ENCODE measurements around the gene MAPK7. TPM values are rescaled to one million over a fixed set of nuclear protein-coding genes. Genes with fewer than 3 reads are reported as not detected.

Gene MAPK7
- total RNA-seq, 2 experiments from 2014 or later: 8.1 to 19.3 TPM

GRCh38 chr17:19383681-19384470 lies 5.6 kb downstream of the MAPK7 start:
- BruUV-seq (replicated peaks): no TSS peak
- no peak overlapping the region for H2AFZ ChIP-seq (ENCODE audit: low read length)
- TF ChIP-seq EZH2phosphoT487 (IDR thresholded peaks at IDR 0.05; ENCODE audit: borderline replicate concordance, low read depth, low read length) (no peak), CTCF (conservative IDR thresholded peaks at IDR 0.05; ENCODE audit: low read length) (no peak)
- H3K4me3 ChIP-seq (ENCODE audit: low read depth, low read length, poor library complexity, severe bottlenecking): no peak overlapping the region
- H4K20me1 ChIP-seq (ENCODE audit: insufficient read depth, low read length): no peaks in the 10 kb centered on the region
- no peak for DNase-seq (ENCODE audit: low spot score)
- H3K36me3 ChIP-seq (ENCODE audit: insufficient read depth, low read length): peaks cover 33% of the 10 kb centered on the region; the same call in 1 of the 2 replicates
- H3K4me1 ChIP-seq (ENCODE audit: insufficient read depth, low read length, poor library complexity, severe bottlenecking): peaks cover 15% of the 10 kb centered on the region
- no peaks in the 10 kb centered on the region for H3K9me2 ChIP-seq (ENCODE audit: insufficient read depth, low read length)
- no peak overlapping the region for H3K27ac ChIP-seq (ENCODE audit: low read depth, low read length, poor library complexity, severe bottlenecking)
- no peaks in the 10 kb centered on the region for H3K9me3 ChIP-seq (ENCODE audit: low read length)
- POLR2A ChIA-PET: no interaction called here
- CTCF ChIA-PET (ENCODE audit: unreplicated experiment): interaction anchor here (0.6 kb wide), 1 partner anchor 385 kb away, joined by 3 read pairs; no protein-coding TSS in a partner anchor
- no peaks in the 10 kb centered on the region for H3K79me2 ChIP-seq (ENCODE audit: insufficient read depth, low read depth, low read length)
- intact Hi-C loops (cut with micrococcal nuclease; ENCODE audit: unreplicated experiment): no loop called here
- no peak overlapping the region for H3K4me2 ChIP-seq (ENCODE audit: low read length)

- Histone ChIP-seq H3K9me2 (ENCODE audit: insufficient read depth, low read length) (no peaks in the 10 kb centered on the region), H3K27ac (ENCODE audit: low read depth, low read length, poor library complexity, severe bottlenecking) (no peak overlapping the region), H4K20me1 (ENCODE audit: insufficient read depth, low read length) (no peaks in the 10 kb centered on the region), H3K36me3 (ENCODE audit: insufficient read depth, low read length) (peaks cover 29% of the 10 kb centered on the region; the same call in 1 of the 2 replicates), H3K4me3 (ENCODE audit: low read depth, low read length, poor library complexity, severe bottlenecking) (no peak overlapping the region), H3K4me2 (ENCODE audit: low read length) (no peak overlapping the region), H3K79me2 (ENCODE audit: insufficient read depth, low read depth, low read length) (no peaks in the 10 kb centered on the region), H3K4me1 (ENCODE audit: insufficient read depth, low read length, poor library complexity, severe bottlenecking) (peaks cover 11% of the 10 kb centered on the region), H2AFZ (ENCODE audit: low read length) (no peak overlapping the region), H3K9me3 (ENCODE audit: low read length) (no peaks in the 10 kb centered on the region)
- ChIA-PET POLR2A (interaction anchor here (1.2 kb wide), 1 partner anchor 9 kb away, joined by 3 read pairs; no protein-coding TSS in a partner anchor), CTCF (ENCODE audit: unreplicated experiment) (no interaction called here)
- TF ChIP-seq CTCF (conservative IDR thresholded peaks at IDR 0.05; ENCODE audit: low read length) (no peak), EZH2phosphoT487 (IDR thresholded peaks at IDR 0.05; ENCODE audit: borderline replicate concordance, low read depth, low read length) (no peak)
- intact Hi-C loops (cut with micrococcal nuclease; ENCODE audit: unreplicated experiment): no loop called here
- no TSS peak for BruUV-seq (replicated peaks)
- no peak for DNase-seq (ENCODE audit: low spot score)
These were observed 6.6 kb downstream of the MAPK7 start for GRCh38 chr17:19384723-19385391.
